Liver (tissue), 9 donors: ENCODE measurements around the gene NWD2. TPM values are rescaled to one million over a fixed set of nuclear protein-coding genes. Genes with fewer than 3 reads are reported as not detected.

ENCODE experiments used
- DNase-seq: peaks from one replicate; pipeline ENCODE4 v3.0.0-alpha.2; 2017; ENCODE audit warnings: low spot score
- H3K27ac ChIP-seq, 2 donors: one replicate each; pipeline ENCODE4 v1.7.0; 2013; ENCODE audit warnings: inconsistent platforms in 2 of 2, low read length in 2 of 2, control low read depth in 1 of 2, low read depth in 1 of 2, mild to moderate bottlenecking in 1 of 2
- H3K27me3 ChIP-seq, 4 donors: one replicate each; pipeline versions ENCODE4 v1.6.1 to v1.7.0; 2013; ENCODE audit warnings: low read length in 3 of 4, inconsistent platforms in 1 of 4, mild to moderate bottlenecking in 1 of 4, moderate library complexity in 1 of 4; ENCODE audit not compliant: control insufficient read depth in 4 of 4, insufficient read depth in 4 of 4
- H3K36me3 ChIP-seq, 4 donors: one replicate each; pipeline versions ENCODE4 v1.6.1 to v1.7.0; 2013; ENCODE audit warnings: low read length in 3 of 4, mild to moderate bottlenecking in 3 of 4, low read depth in 1 of 4, moderate library complexity in 1 of 4; ENCODE audit not compliant: control insufficient read depth in 4 of 4, insufficient read depth in 3 of 4
- H3K4me1 ChIP-seq, 4 donors: one replicate each; pipeline versions ENCODE4 v1.6.1 to v1.7.0; 2013; ENCODE audit warnings: low read length in 3 of 4, mild to moderate bottlenecking in 3 of 4, moderate library complexity in 1 of 4; ENCODE audit not compliant: control insufficient read depth in 4 of 4, insufficient read depth in 4 of 4
- H3K4me3 ChIP-seq, 3 donors: one replicate each; pipeline versions ENCODE4 v1.6.1 to v1.7.0; 2013; ENCODE audit warnings: low read length in 3 of 3, control low read depth in 1 of 3, low read depth in 1 of 3, mild to moderate bottlenecking in 1 of 3
- H3K9ac ChIP-seq, 2 donors: one replicate each; pipeline ENCODE4 v1.7.0; 2013; ENCODE audit warnings: low read length in 2 of 2, mild to moderate bottlenecking in 2 of 2, moderate library complexity in 2 of 2, control low read depth in 1 of 2, low read depth in 1 of 2
- H3K9me3 ChIP-seq, 4 donors: one replicate each; pipeline versions ENCODE4 v1.6.1 to v1.7.0; 2013; ENCODE audit warnings: low read length in 3 of 4; ENCODE audit not compliant: control insufficient read depth in 4 of 4
- CTCF ChIP-seq: fragments of 150-350 bp; IDR thresholded peaks from 2 replicates; pipeline ENCODE4 v1.5.1; 2017; ENCODE audit warnings: improper control_type of control experiment, low read depth, low read length; ENCODE audit not compliant: missing input control
- EGR1 ChIP-seq, 2 donors: IDR thresholded peaks; 2 replicates each; pipeline ENCODE4 v1.6.1; 2016 to 2018; ENCODE audit warnings: antibody characterized with exemption in 2 of 2, low read depth in 2 of 2
- FOXA1 ChIP-seq: IDR thresholded peaks from 2 replicates; pipeline ENCODE4 v1.6.1; 2016; ENCODE audit warnings: antibody characterized with exemption
- FOXA2 ChIP-seq: IDR thresholded peaks from 2 replicates; pipeline ENCODE4 v1.6.1; 2016; ENCODE audit warnings: antibody characterized with exemption
- GABPA ChIP-seq, 2 donors: IDR thresholded peaks in 1 of 2; conservative IDR thresholded peaks in 1 of 2; 2 replicates each; pipeline ENCODE4 v1.6.1; 2016; ENCODE audit warnings: antibody characterized with exemption in 2 of 2, mild to moderate bottlenecking in 1 of 2, moderate library complexity in 1 of 2
- HNF4A ChIP-seq, 2 donors: conservative IDR thresholded peaks; 2 replicates each; pipeline ENCODE4 v1.6.1; 2016; ENCODE audit warnings: antibody characterized with exemption in 2 of 2, mild to moderate bottlenecking in 2 of 2
- HNF4G ChIP-seq: IDR thresholded peaks from 2 replicates; pipeline ENCODE4 v1.6.1; 2016; ENCODE audit warnings: antibody characterized with exemption
- JUND ChIP-seq, 2 donors: IDR thresholded peaks; 2 replicates each; pipeline ENCODE4 v1.6.1; 2016; ENCODE audit warnings: antibody characterized with exemption in 2 of 2
- NR2F2 ChIP-seq: IDR thresholded peaks from 2 replicates; pipeline ENCODE4 v1.6.1; 2016; ENCODE audit warnings: antibody characterized with exemption
- RAD21 ChIP-seq, 2 donors: IDR thresholded peaks; 2 replicates each; pipeline ENCODE4 v1.6.1; 2016; ENCODE audit warnings: antibody characterized with exemption in 2 of 2, mild to moderate bottlenecking in 2 of 2
- REST ChIP-seq: IDR thresholded peaks from 2 replicates; pipeline ENCODE4 v1.6.1; 2016; ENCODE audit warnings: antibody characterized with exemption, mild to moderate bottlenecking
- RXRA ChIP-seq, 2 donors: IDR thresholded peaks; 2 replicates each; pipeline ENCODE4 v1.6.1; 2017 to 2018; ENCODE audit warnings: antibody characterized with exemption in 2 of 2, mild to moderate bottlenecking in 1 of 2
- SP1 ChIP-seq: IDR thresholded peaks from 2 replicates; pipeline ENCODE4 v1.6.1; 2018; ENCODE audit warnings: antibody characterized with exemption, mild to moderate bottlenecking
- TAF1 ChIP-seq: conservative IDR thresholded peaks from 2 replicates; pipeline ENCODE4 v1.6.1; 2016; ENCODE audit warnings: antibody characterized with exemption, mild to moderate bottlenecking
- YY1 ChIP-seq: IDR thresholded peaks from 2 replicates; pipeline ENCODE4 v1.6.1; 2016; ENCODE audit warnings: antibody characterized with exemption, mild to moderate bottlenecking
- WGBS: extraction: QIAGEN DNeasy Blood & Tissue Kit; methylation state at CpG from one replicate; pipeline ENCODE4 v1.1.7; 2013; 5-methylcytosine and 5-hydroxymethylcytosine counted together
- polyA plus RNA-seq, 2 donors: library from polyadenylated mRNA; stranded (reverse) in 1 of 2; unstranded in 1 of 2; fragments of 200-250 nt in 1 of 2; fragments of >200 nt in 1 of 2; fragmentation: Nextera tagmentation in 1 of 2; extraction: Ambion mirVana in 1 of 2; gene quantifications; one replicate each; pipeline versions ENCODE4 v1.2.1 to v1.2.3, GENCODE V29; 2013 to 2015
- total RNA-seq, 2 donors: library from RNA; depleted of rRNA; stranded (reverse); fragments of >200 nt; gene quantifications; one replicate each; pipeline ENCODE4 v1.2.3, GENCODE V29; 2014
- TF ChIP-seq, protein P1 (sequence below): IDR thresholded peaks from 2 replicates; pipeline ENCODE4 v1.6.1; 2016; ENCODE audit warnings: antibody characterized with exemption
- TF ChIP-seq, protein P2 (sequence below): IDR thresholded peaks from 2 replicates; pipeline ENCODE4 v1.6.1; 2016; ENCODE audit warnings: antibody characterized with exemption
- TF ChIP-seq, protein P3 (sequence below): IDR thresholded peaks from 2 replicates; pipeline ENCODE4 v1.6.1; 2016; ENCODE audit warnings: antibody characterized with exemption
- donor health status: healthy.
- donor health status: healthy.
- donor health status: healthy.
- donor health status: healthy.
- donor health status: healthy.

NWD2 gene
- total and polyA plus RNA-seq, 4 donors: 0.08 to 0.37 TPM; not detected in 2

DNA sequence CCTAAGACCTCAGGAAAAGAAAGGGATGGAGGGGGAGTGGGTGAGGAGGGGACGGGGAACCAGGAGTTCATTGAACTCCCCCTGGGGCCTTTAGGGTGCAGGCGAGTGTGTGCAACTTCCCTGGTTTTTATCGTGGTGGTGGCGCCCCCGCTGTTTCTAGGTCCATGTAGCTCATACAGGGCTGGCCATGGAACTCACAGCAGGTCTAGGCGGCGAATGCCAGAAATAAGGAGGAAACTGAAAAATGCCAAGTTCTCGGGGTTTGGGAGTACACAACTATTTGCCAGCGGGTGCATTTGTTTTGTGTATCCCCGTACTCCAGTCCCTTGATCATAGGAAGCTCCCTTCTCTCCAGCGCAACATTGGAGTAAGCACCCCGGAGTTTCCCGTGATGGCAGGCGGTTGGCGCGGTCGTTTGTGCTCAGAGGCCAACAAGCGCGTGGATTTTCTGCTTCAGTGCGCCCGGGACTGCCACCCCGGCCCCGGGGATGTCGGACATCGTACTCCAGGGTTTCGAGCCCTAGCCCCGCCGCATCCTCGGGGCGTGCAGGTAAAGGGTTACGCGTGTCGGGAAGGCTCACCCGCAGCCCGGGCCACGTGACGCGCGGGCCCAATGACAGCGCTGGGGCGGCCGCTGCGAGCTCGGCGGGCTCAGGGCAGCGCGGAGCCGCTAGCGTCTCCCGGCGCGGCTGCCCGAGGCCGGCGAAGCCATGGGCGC is 208.9 kb downstream of the NWD2 start (continued):
- TF ChIP-seq, protein P1, sequence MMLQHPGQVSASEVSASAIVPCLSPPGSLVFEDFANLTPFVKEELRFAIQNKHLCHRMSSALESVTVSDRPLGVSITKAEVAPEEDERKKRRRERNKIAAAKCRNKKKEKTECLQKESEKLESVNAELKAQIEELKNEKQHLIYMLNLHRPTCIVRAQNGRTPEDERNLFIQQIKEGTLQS: no peak
- no peak for TF ChIP-seq SP1
- TF ChIP-seq GABPA (IDR thresholded peaks at IDR 0.05 in 1 of 2, conservative IDR thresholded peaks at IDR 0.05 in 1 of 2): no peak
- TF ChIP-seq RAD21 (IDR thresholded peaks at IDR 0.05): peak in 1 of 2 donors; percentile 19
- no peak for TF ChIP-seq FOXA1
- TF ChIP-seq, protein P2, sequence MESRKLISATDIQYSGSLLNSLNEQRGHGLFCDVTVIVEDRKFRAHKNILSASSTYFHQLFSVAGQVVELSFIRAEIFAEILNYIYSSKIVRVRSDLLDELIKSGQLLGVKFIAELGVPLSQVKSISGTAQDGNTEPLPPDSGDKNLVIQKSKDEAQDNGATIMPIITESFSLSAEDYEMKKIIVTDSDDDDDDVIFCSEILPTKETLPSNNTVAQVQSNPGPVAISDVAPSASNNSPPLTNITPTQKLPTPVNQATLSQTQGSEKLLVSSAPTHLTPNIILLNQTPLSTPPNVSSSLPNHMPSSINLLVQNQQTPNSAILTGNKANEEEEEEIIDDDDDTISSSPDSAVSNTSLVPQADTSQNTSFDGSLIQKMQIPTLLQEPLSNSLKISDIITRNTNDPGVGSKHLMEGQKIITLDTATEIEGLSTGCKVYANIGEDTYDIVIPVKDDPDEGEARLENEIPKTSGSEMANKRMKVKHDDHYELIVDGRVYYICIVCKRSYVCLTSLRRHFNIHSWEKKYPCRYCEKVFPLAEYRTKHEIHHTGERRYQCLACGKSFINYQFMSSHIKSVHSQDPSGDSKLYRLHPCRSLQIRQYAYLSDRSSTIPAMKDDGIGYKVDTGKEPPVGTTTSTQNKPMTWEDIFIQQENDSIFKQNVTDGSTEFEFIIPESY: no peak
- peak in 1 of 2 donors; percentile 2 for TF ChIP-seq HNF4A (conservative IDR thresholded peaks at IDR 0.05)

- H3K4me3 ChIP-seq: peak overlapping the region; percentile 80 to 85 (median 83)
- H3K9ac ChIP-seq: peak overlapping the region; percentile 61 to 78
- H3K36me3 ChIP-seq: peaks cover 0 to 3% (median 0%) of the 10 kb centered on the region in 4 donors
- H3K9me3 ChIP-seq: no peaks in the 10 kb centered on the region
- 4% methylated on average over 32 of the region's 32 CpGs for WGBS
- H3K27ac ChIP-seq: peak overlapping the region; percentile 59 to 63
- peaks cover 0 to 40% (median 10%) of the 10 kb centered on the region in 4 donors for H3K4me1 ChIP-seq
- TF ChIP-seq, protein P2: no peak
- TF ChIP-seq REST (peak; percentile 35), YY1 (no peak), HNF4A (conservative IDR thresholded peaks at IDR 0.05) (peak; percentile 37 to 55), NR2F2 (peak; percentile 25), HNF4G (no peak), FOXA1 (no peak), FOXA2 (no peak), CTCF (no peak), SP1 (peak; percentile 6), RXRA (IDR thresholded peaks at IDR 0.05) (peak; percentile 39 to 46), RAD21 (IDR thresholded peaks at IDR 0.05) (peak in 1 of 2 donors; percentile 35), TAF1 (no peak), GABPA (IDR thresholded peaks at IDR 0.05 in 1 of 2, conservative IDR thresholded peaks at IDR 0.05 in 1 of 2) (no peak), EGR1 (IDR thresholded peaks at IDR 0.05; ENCODE audit: low read depth in 2 of 2) (no peak), JUND (IDR thresholded peaks at IDR 0.05) (no peak)
- TF ChIP-seq, protein P3, sequence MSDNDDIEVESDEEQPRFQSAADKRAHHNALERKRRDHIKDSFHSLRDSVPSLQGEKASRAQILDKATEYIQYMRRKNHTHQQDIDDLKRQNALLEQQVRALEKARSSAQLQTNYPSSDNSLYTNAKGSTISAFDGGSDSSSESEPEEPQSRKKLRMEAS: no peak
- TF ChIP-seq, protein P1: no peak
- no peak for DNase-seq
- H3K27me3 ChIP-seq: no peaks in the 10 kb centered on the region
Measured at GRCh38 chr4:37453999-37454800, 209.7 kb downstream of the NWD2 start.
